Neural cell (in vitro differentiated cells): ENCODE data around the gene EMC10. TPM values are rescaled to one million over a fixed set of nuclear protein-coding genes. Genes with fewer than 3 reads are reported as not detected.

Experiments
- H2AFZ ChIP-seq: fragments of 200-600, 300-800 bp; sonication (generic), shearing (Covaris generic); 2 replicates; pipeline ENCODE4 v1.6.0; 2014; ENCODE audit warnings: low read depth, mild to moderate bottlenecking, antibody characterized with exemption, low read length, moderate library complexity
- H3F3A ChIP-seq: fragments of 200-600 bp; shearing (Covaris generic); 2 replicates; pipeline ENCODE4 v1.6.1; 2016; ENCODE audit warnings: mild to moderate bottlenecking, moderate library complexity, mixed read lengths, antibody characterized with exemption, low read length; ENCODE audit not compliant: insufficient read depth, poor library complexity, severe bottlenecking
- H3K27ac ChIP-seq: fragments of 200-600, 300-800 bp; sonication (generic), shearing (Covaris generic); 2 replicates; pipeline ENCODE4 v1.5.1; 2014; ENCODE audit warnings: mild to moderate bottlenecking, low read length, moderate library complexity
- H3K27me3 ChIP-seq: fragments of 300-800, 200-600 bp; sonication (generic), shearing (Covaris generic); 2 replicates; pipeline ENCODE4 v1.6.0; 2014; ENCODE audit warnings: mild to moderate bottlenecking, low read depth, low read length, moderate library complexity; ENCODE audit not compliant: insufficient read depth
- H3K36me3 ChIP-seq: fragments of 300-800, 200-600 bp; sonication (generic), shearing (Covaris generic); 2 replicates; pipeline ENCODE4 v1.5.1; 2014; ENCODE audit warnings: mild to moderate bottlenecking, antibody characterized with exemption, low read length, moderate library complexity; ENCODE audit not compliant: insufficient read depth
- H3K4me2 ChIP-seq: fragments of 300-800, 200-600 bp; sonication (generic), shearing (Covaris generic); 2 replicates; pipeline ENCODE4 v1.6.0; 2014; ENCODE audit warnings: mild to moderate bottlenecking, low read length
- H3K4me3 ChIP-seq: fragments of 300-800, 200-600 bp; sonication (generic), shearing (Covaris generic); 2 replicates; pipeline ENCODE4 v1.5.1; 2014; ENCODE audit warnings: mild to moderate bottlenecking, low read length, moderate library complexity
- H3K79me2 ChIP-seq: fragments of 200-600 bp; shearing (Covaris generic); replicated peaks from 2 replicates; pipeline ENCODE4 v1.6.0; 2014; ENCODE audit warnings: mild to moderate bottlenecking, low read length, moderate library complexity; ENCODE audit not compliant: insufficient read depth
- H3K9ac ChIP-seq: fragments of 300-800, 200-600 bp; sonication (generic), shearing (Covaris generic); 2 replicates; pipeline ENCODE4 v1.6.1; 2016; ENCODE audit warnings: mild to moderate bottlenecking, low read length, mixed read lengths
- H3K9me2 ChIP-seq: fragments of 200-600 bp; shearing (Covaris generic); 2 replicates; pipeline ENCODE4 v1.6.1; 2016; ENCODE audit warnings: mild to moderate bottlenecking, low read length, mixed read lengths; ENCODE audit not compliant: insufficient read depth
- H3K9me3 ChIP-seq: fragments of 200-600, 300-800 bp; sonication (generic), shearing (Covaris generic); 2 replicates; pipeline ENCODE4 v1.6.1; 2016; ENCODE audit warnings: mild to moderate bottlenecking, mixed run types, low read length, moderate library complexity, mixed read lengths
- H4K20me1 ChIP-seq: fragments of 200-600 bp; shearing (Covaris generic); 2 replicates; pipeline ENCODE4 v1.6.1; 2016; ENCODE audit warnings: mild to moderate bottlenecking, mixed run types; ENCODE audit not compliant: insufficient read depth
- CTCF ChIP-seq: fragments of 450-650 bp; IDR thresholded peaks from 2 replicates; pipeline ENCODE4 v1.5.1; 2014; ENCODE audit warnings: antibody characterized with exemption, mild to moderate bottlenecking, moderate library complexity; ENCODE audit not compliant: poor library complexity, severe bottlenecking
- EP300 ChIP-seq: fragments of 450-650 bp; conservative IDR thresholded peaks from 2 replicates; pipeline ENCODE4 v1.6.1; 2014; ENCODE audit warnings: antibody characterized with exemption, mild to moderate bottlenecking, moderate library complexity; ENCODE audit not compliant: poor library complexity, severe bottlenecking
- MXI1 ChIP-seq: fragments of 450-650 bp; conservative IDR thresholded peaks from 2 replicates; pipeline ENCODE4 v1.6.1; 2014; ENCODE audit warnings: antibody characterized with exemption, mild to moderate bottlenecking; ENCODE audit not compliant: poor library complexity, severe bottlenecking
- RAD21 ChIP-seq: fragments of 450-650 bp; conservative IDR thresholded peaks from 2 replicates; pipeline ENCODE4 v1.6.1; 2014; ENCODE audit warnings: antibody characterized with exemption, mild to moderate bottlenecking, moderate library complexity
- REST ChIP-seq: IDR thresholded peaks from 2 replicates; pipeline ENCODE4 v1.6.1; 2012; ENCODE audit warnings: borderline replicate concordance
- SMC3 ChIP-seq: fragments of 450-650 bp; conservative IDR thresholded peaks from 2 replicates; pipeline ENCODE4 v1.6.1; 2014; ENCODE audit warnings: antibody characterized with exemption, mild to moderate bottlenecking, moderate library complexity; ENCODE audit not compliant: poor library complexity
- TAF1 ChIP-seq: IDR thresholded peaks from 2 replicates; pipeline ENCODE4 v1.6.1; 2012; ENCODE audit warnings: low read depth
- polyA plus RNA-seq: library from polyadenylated mRNA; depleted of rRNA; stranded (reverse); fragments of >200 nt; gene quantifications from 2 replicates; pipeline ENCODE4 v1.2.3, GENCODE V29; 2014

EMC10 gene
- polyA plus RNA-seq, 1 donor from 2014 or later = 233 TPM

- Histone ChIP-seq H3K9me2 (no peaks in the 10 kb centered on the region), H4K20me1 (no peaks in the 10 kb centered on the region), H3K27me3 (no peaks in the 10 kb centered on the region), H3K9ac (peak overlapping the region; percentile 98), H3F3A (peaks cover 3% of the 10 kb centered on the region), H3K4me3 (peak overlapping the region; percentile 91), H3K4me2 (peak overlapping the region; percentile 59), H3K36me3 (no peaks in the 10 kb centered on the region), H3K9me3 (no peaks in the 10 kb centered on the region), H2AFZ (no peak overlapping the region), H3K27ac (peak overlapping the region; percentile 98), H3K79me2 (peaks cover 21% of the 10 kb centered on the region)
- TF ChIP-seq CTCF = no peak
- peak; percentile 33 for TF ChIP-seq SMC3
These were observed 566 bp downstream of the EMC10 start for GRCh38 chr19:50476907-50477238.

- no peak overlapping the region for H3K27ac ChIP-seq
- H3K9me3 ChIP-seq = no peaks in the 10 kb centered on the region
- no peak overlapping the region for H3K9ac ChIP-seq
- no peaks in the 10 kb centered on the region for H3K9me2 ChIP-seq
- no peaks in the 10 kb centered on the region for H4K20me1 ChIP-seq
- H3F3A ChIP-seq = peaks cover 3% of the 10 kb centered on the region
- H3K27me3 ChIP-seq = no peaks in the 10 kb centered on the region
- peaks cover 21% of the 10 kb centered on the region for H3K79me2 ChIP-seq
- no peak overlapping the region for H2AFZ ChIP-seq
- no peaks in the 10 kb centered on the region for H3K36me3 ChIP-seq
- TF ChIP-seq TAF1 = no peak
- no peak overlapping the region for H3K4me2 ChIP-seq
- H3K4me3 ChIP-seq = peak overlapping the region; percentile 91
These were observed 1.6 kb downstream of the EMC10 start for GRCh38 chr19:50477751-50478515.

GRCh38 chr19:50478901-50479715 is 2.8 kb downstream of the EMC10 start:
- H2AFZ ChIP-seq = no peak overlapping the region

GRCh38 chr19:50479761-50480251 is 3.5 kb downstream of the EMC10 start:
- Histone ChIP-seq H3F3A (peaks cover 3% of the 10 kb centered on the region), H3K36me3 (no peaks in the 10 kb centered on the region), H2AFZ (no peak overlapping the region), H3K9me2 (no peaks in the 10 kb centered on the region), H3K4me2 (no peak overlapping the region), H3K9ac (no peak overlapping the region), H4K20me1 (no peaks in the 10 kb centered on the region), H3K4me3 (no peak overlapping the region), H3K27me3 (no peaks in the 10 kb centered on the region), H3K79me2 (peaks cover 21% of the 10 kb centered on the region), H3K9me3 (no peaks in the 10 kb centered on the region), H3K27ac (no peak overlapping the region)
- no peak for TF ChIP-seq RAD21
- no peak for TF ChIP-seq CTCF
- no peak for TF ChIP-seq MXI1
- no peak for TF ChIP-seq REST
- TF ChIP-seq TAF1 = no peak
- TF ChIP-seq EP300 = no peak

More at GRCh38 chr19:50478901-50479715, 2.8 kb downstream of the EMC10 start:
- H3K79me2 ChIP-seq = peaks cover 21% of the 10 kb centered on the region
- H3K36me3 ChIP-seq = no peaks in the 10 kb centered on the region
- H3K27me3 ChIP-seq = no peaks in the 10 kb centered on the region
- H3K4me2 ChIP-seq = no peak overlapping the region
- TF ChIP-seq TAF1 = no peak
- peaks cover 3% of the 10 kb centered on the region for H3F3A ChIP-seq
- no peak overlapping the region for H3K27ac ChIP-seq
- no peak overlapping the region for H3K9ac ChIP-seq
- no peaks in the 10 kb centered on the region for H3K9me3 ChIP-seq
- no peaks in the 10 kb centered on the region for H3K9me2 ChIP-seq
- no peaks in the 10 kb centered on the region for H4K20me1 ChIP-seq
- no peak overlapping the region for H3K4me3 ChIP-seq
